MCF 10A (cell line): ENCODE data around the gene OR10H1. TPM values are rescaled to one million over a fixed set of nuclear protein-coding genes. Genes with fewer than 3 reads are reported as not detected.
"Not testable (repeated sequence)": the region's sequence is repeated elsewhere in the genome, so short reads cannot be mapped to it uniquely, and the experiment has no call there.

Source experiments
- BruUV-seq: library from RNA; stranded (reverse); fragments of 400-500 nt; replicated peaks from 2 replicates; lab custom pipeline; 2021; lab: Mats Ljungman, UMichigan
- CTCF ChIA-PET: fragments of 300-600 bp; sonication (Branson Sonifier 250); formaldehyde crosslinking; extraction: SDS; loops from one replicate; lab custom pipeline; 2021; ENCODE audit warnings: antibody characterized with exemption, inconsistent platforms; lab: Yijun Ruan, JAX
- POLR2A ChIA-PET: fragments of 300-600, 350-650 bp; sonication (Branson Sonifier 250); formaldehyde crosslinking; extraction: SDS; loops from one replicate; lab custom pipeline; 2020; ENCODE audit warnings: antibody characterized with exemption, inconsistent platforms; lab: Yijun Ruan, JAX
- DNase-seq: peaks from one replicate; pipeline ENCODE4 v3.0.0-alpha.2; 2018; ENCODE audit not compliant: unreplicated experiment
- H3K27ac Mint-ChIP-seq: one replicate; pipeline ENCODE4 v1.8.0; 2022; ENCODE audit warnings: mild to moderate bottlenecking, low read depth, mixed read lengths; ENCODE audit not compliant: unreplicated experiment
- H3K27me3 Mint-ChIP-seq: one replicate; pipeline ENCODE4 v1.8.0; 2022; ENCODE audit warnings: mixed read lengths; ENCODE audit not compliant: insufficient read depth, unreplicated experiment
- H3K36me3 Mint-ChIP-seq: one replicate; pipeline ENCODE4 v1.8.0; 2022; ENCODE audit warnings: mild to moderate bottlenecking, moderate library complexity, mixed read lengths; ENCODE audit not compliant: insufficient read depth, unreplicated experiment
- H3K4me1 Mint-ChIP-seq: one replicate; pipeline ENCODE4 v1.8.0; 2022; ENCODE audit warnings: mixed read lengths; ENCODE audit not compliant: insufficient read depth, unreplicated experiment
- H3K4me3 Mint-ChIP-seq: one replicate; pipeline ENCODE4 v1.8.0; 2022; ENCODE audit warnings: mild to moderate bottlenecking, moderate library complexity, mixed read lengths; ENCODE audit not compliant: unreplicated experiment
- H3K9me3 Mint-ChIP-seq: one replicate; pipeline ENCODE4 v1.8.0; 2022; ENCODE audit warnings: mixed read lengths; ENCODE audit not compliant: unreplicated experiment
- intact Hi-C: fragments of 100-400 bp; cut with micrococcal nuclease; formaldehyde crosslinking; loops from 2 replicates; pipeline ENCODE4 v1.14.1; 2022
- total RNA-seq: library from RNA; stranded (reverse); gene quantifications from 2 replicates; pipeline ENCODE4 v1.2.3, GENCODE V29; 2022
- TF ChIP-seq, protein P1 (sequence below): fragments of 200-600 bp; IDR thresholded peaks from one replicate; pipeline ENCODE4 v1.8.0; 2022; ENCODE audit warnings: antibody characterized with exemption, mild to moderate bottlenecking; ENCODE audit not compliant: unreplicated experiment

Gene OR10H1
- total RNA-seq, 1 experiment from 2014 or later = not detected

- intact Hi-C loops = no loop called here
- Mint-ChIP-seq H3K27ac (no peak overlapping the region), H3K36me3 (no peaks in the 10 kb centered on the region), H3K27me3 (peaks cover 19% of the 10 kb centered on the region), H3K4me3 (no peak overlapping the region), H3K9me3 (peaks cover 7% of the 10 kb centered on the region), H3K4me1 (no peaks in the 10 kb centered on the region)
- TF ChIP-seq, protein P1, sequence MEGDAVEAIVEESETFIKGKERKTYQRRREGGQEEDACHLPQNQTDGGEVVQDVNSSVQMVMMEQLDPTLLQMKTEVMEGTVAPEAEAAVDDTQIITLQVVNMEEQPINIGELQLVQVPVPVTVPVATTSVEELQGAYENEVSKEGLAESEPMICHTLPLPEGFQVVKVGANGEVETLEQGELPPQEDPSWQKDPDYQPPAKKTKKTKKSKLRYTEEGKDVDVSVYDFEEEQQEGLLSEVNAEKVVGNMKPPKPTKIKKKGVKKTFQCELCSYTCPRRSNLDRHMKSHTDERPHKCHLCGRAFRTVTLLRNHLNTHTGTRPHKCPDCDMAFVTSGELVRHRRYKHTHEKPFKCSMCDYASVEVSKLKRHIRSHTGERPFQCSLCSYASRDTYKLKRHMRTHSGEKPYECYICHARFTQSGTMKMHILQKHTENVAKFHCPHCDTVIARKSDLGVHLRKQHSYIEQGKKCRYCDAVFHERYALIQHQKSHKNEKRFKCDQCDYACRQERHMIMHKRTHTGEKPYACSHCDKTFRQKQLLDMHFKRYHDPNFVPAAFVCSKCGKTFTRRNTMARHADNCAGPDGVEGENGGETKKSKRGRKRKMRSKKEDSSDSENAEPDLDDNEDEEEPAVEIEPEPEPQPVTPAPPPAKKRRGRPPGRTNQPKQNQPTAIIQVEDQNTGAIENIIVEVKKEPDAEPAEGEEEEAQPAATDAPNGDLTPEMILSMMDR = no peak
- BruUV-seq = no TSS peak
- CTCF ChIA-PET = interaction anchor here (0.8 to 1.7 kb wide), 5 partner anchors 57 to 298 kb away, joined by 3 to 9 read pairs (median 4); no protein-coding TSS in a partner anchor
- peak; percentile 20 for DNase-seq
- POLR2A ChIA-PET = interaction anchor here (0.6 kb wide), 1 partner anchor 254 kb away, joined by 3 read pairs; no protein-coding TSS in a partner anchor
These were observed 3.3 kb downstream of the OR10H1 start for GRCh38 chr19:15812060-15812722.

- intact Hi-C loops = loop anchor here (2.0 kb wide), 1 partner anchor 183 kb away; no protein-coding TSS in a partner anchor
- Mint-ChIP-seq H3K4me1 (no peaks in the 10 kb centered on the region), H3K27me3 (peaks cover 19% of the 10 kb centered on the region), H3K4me3 (no peak overlapping the region), H3K36me3 (no peaks in the 10 kb centered on the region), H3K9me3 (peaks cover 7% of the 10 kb centered on the region), H3K27ac (no peak overlapping the region)
- BruUV-seq = no TSS peak
- POLR2A ChIA-PET = no interaction called here
- DNase-seq = no peak
- TF ChIP-seq, protein P1 = no peak
- CTCF ChIA-PET = interaction anchor here (0.6 to 1.7 kb wide), 7 partner anchors 14 to 299 kb away, joined by 3 to 9 read pairs (median 3); no protein-coding TSS in a partner anchor
These were observed 4.0 kb downstream of the OR10H1 start for GRCh38 chr19:15811476-15811875.

- peaks cover 7% of the 10 kb centered on the region for H3K9me3 Mint-ChIP-seq
These were observed 5.1 kb downstream of the OR10H1 start for GRCh38 chr19:15810335-15810734.

DNA sequence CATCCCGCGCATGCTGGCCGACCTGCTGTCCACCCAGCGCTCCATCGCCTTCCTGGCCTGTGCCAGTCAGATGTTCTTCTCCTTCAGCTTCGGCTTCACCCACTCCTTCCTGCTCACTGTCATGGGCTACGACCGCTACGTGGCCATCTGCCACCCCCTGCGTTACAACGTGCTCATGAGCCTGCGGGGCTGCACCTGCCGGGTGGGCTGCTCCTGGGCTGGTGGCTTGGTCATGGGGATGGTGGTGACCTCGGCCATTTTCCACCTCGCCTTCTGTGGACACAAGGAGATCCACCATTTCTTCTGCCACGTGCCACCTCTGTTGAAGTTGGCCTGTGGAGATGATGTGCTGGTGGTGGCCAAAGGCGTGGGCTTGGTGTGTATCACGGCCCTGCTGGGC, 21.2 kb downstream of the OR10H1 start:
- H3K4me3 Mint-ChIP-seq, POLR2A ChIA-PET, H3K36me3 Mint-ChIP-seq, DNase-seq, CTCF ChIA-PET, intact Hi-C loops, H3K27ac Mint-ChIP-seq, H3K4me1 Mint-ChIP-seq, BruUV-seq, H3K27me3 Mint-ChIP-seq: not testable (repeated sequence)
- peaks cover 32% of the 10 kb centered on the region for H3K9me3 Mint-ChIP-seq

More at GRCh38 chr19:15810335-15810734, 5.1 kb downstream of the OR10H1 start:
- no peaks in the 10 kb centered on the region for H3K4me1 Mint-ChIP-seq
- peak; percentile 25 for DNase-seq
- ChIA-PET POLR2A (interaction anchor here (0.7 kb wide), 1 partner anchor 220 kb away, joined by 3 read pairs; no protein-coding TSS in a partner anchor), CTCF (interaction anchor here (0.6 to 1.7 kb wide), 15 partner anchors 9 to 709 kb away, joined by 3 to 9 read pairs (median 3); no protein-coding TSS in a partner anchor)
- H3K4me3 Mint-ChIP-seq = no peak overlapping the region
- intact Hi-C loops = loop anchor here (2.0 kb wide), 1 partner anchor 182 kb away; no protein-coding TSS in a partner anchor
- BruUV-seq = no TSS peak
- no peak overlapping the region for H3K27ac Mint-ChIP-seq
- TF ChIP-seq, protein P1 = no peak
- peaks cover 19% of the 10 kb centered on the region for H3K27me3 Mint-ChIP-seq
- H3K36me3 Mint-ChIP-seq = no peaks in the 10 kb centered on the region
